GM21737 (cell line): Measurements from ENCODE around the gene RMND5B.
"Not testable (repeated sequence)": the region's sequence is repeated elsewhere in the genome, so short reads cannot be mapped to it uniquely, and the experiment has no call there.

Experiments used
- ATAC-seq: cut with Tn5 transposase; IDR thresholded peaks from one replicate; pipeline ENCODE4 v1.9.1; 2021; ENCODE audit warnings: mild to moderate bottlenecking, moderate library complexity; ENCODE audit not compliant: unreplicated experiment

RMND5B gene

DNA sequence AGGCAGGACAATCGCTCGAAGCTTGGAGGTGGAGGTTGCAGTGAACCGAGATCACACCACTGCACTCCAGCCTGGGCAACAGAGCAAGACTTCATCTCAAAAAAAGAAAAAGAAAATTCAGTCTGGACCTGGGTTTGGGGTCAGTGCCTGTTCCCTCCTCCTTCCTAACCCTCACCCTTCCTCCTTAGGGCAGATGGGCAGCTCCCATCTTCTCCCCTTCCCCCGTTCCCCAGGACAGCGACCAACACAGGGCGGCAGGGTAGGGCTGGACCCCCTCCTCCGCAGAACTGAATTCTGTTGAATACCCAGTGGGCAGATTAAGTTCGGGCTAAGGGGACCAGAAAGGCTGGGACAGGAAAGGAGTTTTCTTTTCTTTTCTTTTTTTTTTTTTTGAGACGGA lies 1.5 kb upstream of the RMND5B start:
- ATAC-seq = no peak

DNA sequence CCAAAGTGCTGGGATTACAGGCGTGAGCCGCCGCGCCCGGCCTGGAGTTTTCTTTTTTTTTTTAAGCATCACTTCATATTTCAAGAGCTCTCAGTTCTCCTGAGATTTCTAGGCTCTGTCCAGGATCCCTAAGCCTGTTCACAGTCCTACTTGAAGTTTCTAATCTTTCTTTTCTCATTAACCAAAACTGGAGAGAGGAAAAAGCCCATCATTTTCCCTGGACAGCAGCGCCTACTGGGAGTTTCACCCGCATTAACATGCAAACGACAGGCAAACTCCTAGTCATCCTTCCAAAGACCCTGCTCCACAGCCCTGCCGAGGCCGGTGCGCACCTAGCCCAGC lies 609 bp upstream of the RMND5B start:
- ATAC-seq = not testable (repeated sequence)

DNA sequence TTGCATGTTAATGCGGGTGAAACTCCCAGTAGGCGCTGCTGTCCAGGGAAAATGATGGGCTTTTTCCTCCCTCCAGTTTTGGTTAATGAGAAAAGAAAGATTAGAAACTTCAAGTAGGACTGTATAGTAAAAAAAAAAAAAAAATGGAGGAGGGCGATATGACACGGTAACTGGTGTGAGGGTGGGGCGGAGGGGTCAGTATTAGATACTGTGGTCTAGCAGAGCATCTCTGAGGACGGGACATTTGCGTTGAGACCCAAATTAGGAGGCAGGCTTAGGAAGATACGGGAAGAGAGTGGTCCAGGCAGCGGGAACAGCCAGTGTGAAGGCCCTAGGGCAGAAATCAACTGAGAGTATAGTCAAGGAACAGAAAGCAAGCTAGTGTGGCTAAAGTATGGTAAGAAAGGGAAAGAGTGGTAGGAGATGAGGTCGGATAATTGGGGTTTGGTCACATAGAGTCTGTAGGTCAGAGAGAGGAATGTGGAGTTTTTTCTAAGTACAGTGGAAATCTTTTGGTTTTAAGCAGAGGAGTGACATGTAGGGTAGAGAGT lies 707 bp downstream of the RMND5B start:
- ATAC-seq = no peak

DNA sequence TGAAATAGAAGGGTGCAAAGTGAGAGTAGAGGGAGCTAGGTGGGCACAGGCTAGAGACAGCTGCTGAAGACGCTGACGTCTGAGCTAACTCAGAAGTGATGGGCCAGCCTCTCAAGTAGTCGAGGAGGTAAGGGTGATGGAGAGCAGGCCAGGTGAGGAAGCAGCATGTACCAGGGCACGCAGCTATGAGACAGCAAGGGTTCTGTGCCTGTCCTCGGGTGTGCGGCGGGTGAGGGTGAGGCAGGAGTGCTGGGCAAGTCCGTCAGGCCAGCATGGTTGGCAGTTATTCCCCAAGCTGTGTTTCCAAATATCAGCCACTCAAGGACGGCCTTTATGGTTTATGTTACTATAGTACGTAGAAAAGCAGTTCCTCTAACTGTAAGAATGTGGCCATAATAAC lies 6.2 kb downstream of the RMND5B start:
- no peak for ATAC-seq

GRCh38 chr5:178137991-178138390 lies 7.2 kb downstream of the RMND5B start:
- no peak for ATAC-seq

- ATAC-seq = no peak
Measured at GRCh38 chr5:178141550-178141949, 10.7 kb downstream of the RMND5B start.

GRCh38 chr5:178142642-178143041 lies 11.8 kb downstream of the RMND5B start:
- no peak for ATAC-seq

DNA sequence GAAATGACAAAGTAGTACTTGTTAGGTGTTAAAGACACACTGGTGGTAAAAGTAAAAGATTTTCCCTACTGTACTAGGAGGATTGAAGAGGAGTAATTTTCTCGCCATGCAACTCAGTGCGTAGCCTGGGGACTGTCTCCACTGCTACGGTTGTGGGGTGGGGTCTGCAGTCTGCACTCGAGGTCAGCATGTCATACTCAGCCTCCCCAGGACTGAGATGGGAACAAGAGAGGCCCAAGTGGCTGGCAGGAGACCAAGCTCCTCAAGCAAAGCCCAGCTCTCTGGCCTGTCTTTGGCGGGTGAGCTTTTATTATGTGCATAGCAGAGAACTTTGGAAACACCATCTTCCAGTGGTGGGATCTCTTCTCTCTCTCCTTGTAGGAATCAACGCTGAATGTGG lies 12.4 kb downstream of the RMND5B start:
- no peak for ATAC-seq

GRCh38 chr5:178143901-178144300 lies 13.1 kb downstream of the RMND5B start:
- ATAC-seq = no peak

DNA sequence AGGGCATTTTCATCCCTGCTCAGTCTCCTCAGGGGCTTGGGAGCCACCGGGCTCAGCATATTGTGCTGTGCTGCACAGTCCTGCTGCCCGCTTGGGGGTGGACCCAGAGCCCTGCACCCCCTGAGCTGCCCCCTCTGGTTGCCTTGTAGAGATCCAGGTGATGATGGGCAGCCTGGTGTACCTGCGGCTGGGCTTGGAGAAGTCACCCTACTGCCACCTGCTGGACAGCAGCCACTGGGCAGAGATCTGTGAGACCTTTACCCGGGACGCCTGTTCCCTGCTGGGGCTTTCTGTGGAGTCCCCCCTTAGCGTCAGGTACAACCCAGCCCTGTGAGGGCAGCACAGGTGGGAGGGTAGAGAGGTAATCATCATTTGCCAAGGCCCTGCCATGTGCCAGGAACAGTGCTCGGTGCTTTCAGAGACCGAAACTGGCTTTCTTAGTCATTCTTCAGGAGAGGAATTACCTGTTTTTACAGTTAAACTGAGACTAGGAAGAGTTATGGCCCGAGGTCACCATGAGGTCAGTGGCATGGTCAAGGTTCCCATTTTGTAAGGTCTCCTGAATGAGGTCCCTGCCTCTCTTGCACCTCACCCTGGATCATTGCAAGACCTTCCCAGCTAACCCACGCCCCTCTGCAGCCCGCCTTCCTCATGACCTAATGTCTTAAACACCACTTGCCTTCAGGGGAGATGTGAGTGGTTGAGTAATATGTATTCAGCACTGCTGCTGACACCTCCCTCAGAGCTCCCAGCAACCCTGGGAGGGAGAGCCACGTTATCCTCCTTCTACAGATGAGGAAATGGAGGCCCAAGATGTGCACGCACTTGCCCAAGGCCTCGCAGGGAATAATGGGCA lies 15.4 kb downstream of the RMND5B start:
- ATAC-seq = no peak

DNA sequence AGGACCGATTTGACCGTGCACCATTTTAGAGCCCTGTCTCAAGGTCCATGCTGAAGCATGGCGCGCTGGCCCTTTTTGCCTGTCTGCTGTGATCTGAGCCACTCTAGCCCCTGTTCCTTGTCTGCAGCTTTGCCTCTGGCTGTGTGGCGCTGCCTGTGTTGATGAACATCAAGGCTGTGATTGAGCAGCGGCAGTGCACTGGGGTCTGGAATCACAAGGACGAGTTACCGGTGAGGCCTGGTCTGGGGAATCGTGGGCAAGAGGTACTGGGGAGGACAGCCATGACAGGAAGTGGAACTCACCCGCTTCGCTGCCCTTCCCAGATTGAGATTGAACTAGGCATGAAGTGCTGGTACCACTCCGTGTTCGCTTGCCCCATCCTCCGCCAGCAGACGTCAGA lies 16.6 kb downstream of the RMND5B start:
- ATAC-seq = no peak

DNA sequence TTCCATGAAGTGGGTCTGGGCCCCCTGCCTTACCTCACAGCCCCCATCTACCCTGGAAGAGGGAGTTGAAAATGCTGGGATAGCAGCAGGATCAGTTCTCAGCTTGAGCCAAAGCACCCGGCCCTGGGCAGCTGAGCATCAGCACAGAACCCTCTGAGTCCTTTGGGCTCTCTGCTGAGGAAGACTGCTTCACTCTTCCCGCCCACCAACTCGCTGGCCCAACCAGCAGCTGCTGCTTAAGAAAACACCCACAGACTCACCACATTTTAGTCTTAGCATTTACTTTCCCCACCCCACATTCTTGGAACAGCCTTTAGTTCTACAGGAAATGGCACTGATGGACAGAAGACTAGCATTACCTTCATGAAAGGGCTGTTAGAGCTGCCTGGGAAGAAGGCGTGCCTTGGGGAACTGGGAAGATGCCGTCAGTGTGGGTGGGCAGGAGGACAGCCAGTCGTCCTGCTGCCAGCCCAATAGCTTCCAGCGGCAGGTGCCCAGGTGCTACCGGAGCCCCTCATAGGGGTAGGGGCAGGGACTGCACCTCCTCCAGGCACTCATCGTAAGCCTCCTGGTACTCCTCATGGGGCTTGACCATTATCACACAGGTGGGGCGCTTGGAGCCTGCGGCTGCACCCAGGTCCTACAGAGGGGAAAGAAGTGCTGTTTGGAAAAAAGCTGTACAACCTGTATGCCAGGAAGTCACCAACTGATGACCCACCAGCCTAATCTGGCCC lies 18.6 kb downstream of the RMND5B start:
- no peak for ATAC-seq

DNA sequence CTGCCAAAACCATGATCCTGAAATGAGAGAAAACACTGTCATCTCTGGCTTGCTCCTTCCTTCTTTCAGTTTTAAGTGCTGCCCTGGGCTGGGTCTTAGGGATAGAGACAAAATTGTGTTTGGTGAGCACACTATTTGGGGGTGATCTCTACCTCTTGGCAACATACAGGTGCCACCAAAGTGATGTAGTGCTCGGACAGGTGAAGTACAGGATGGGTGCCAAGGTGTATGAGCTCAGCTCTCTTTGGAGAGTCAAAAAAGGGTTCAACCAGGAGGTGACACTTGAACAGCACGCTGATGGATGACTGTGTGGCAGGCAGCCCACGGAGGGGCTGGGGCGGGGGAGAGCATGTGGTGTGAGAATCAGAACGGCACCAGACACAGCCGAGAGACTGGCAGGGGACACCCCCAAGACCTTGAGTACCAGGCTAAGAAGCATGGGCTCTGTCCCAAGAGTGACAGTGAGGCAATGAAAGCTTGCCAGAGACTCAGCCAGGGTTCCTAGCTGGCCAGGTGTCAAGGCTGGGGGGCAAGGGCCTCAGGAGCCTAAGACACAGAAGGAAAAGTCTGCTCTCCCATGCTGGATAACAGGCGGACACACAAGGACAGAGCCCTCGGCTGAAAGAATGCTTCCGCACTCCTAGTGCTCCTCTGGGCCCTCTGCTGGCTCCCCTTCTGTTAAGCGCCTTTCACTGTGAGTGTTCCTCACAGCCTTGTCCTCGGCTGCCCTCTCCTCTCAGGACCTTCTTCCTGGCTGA lies 20.3 kb downstream of the RMND5B start:
- no peak for ATAC-seq

- no peak for ATAC-seq
Measured at GRCh38 chr5:178152491-178153444, 22.0 kb downstream of the RMND5B start.

DNA sequence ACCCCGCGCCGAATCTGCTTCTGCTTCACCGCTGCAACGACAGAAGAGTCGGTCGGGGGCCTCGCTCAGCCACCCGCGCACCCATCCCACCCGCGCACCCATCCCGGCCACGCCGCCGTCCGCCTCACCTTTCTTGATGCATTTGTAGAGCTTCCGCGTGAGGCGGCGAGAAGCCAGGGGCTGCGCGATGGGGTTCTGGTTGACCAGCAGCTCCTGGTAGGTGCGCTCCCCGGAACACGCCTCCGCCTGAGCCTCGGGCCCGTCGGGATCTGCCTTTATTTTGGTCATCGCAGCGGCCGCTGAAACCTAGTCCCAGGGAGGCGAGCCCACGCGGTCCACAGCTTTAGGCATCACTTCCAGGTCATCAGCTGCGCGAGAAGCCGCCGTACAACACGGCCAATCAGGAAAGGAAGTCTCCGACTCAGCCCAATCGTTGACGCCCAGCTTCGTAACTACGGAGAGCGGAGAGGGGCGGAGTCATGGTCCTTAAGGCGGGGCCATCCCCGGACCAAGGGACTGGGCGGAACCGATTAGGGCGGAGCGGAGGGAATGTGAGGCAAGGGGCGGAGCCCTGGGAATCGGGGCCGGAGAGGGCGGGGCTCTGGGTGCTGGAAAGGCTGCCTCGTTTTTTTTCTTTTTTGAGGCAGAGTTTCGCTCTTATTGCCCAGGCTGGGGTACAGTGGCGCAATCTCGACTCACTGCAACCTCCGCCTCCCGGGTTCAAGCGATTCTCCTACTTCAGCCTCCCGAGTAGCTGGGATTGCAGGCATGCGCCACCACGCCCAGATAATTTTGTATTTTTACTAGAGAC lies 22.9 kb downstream of the RMND5B start, which contains the start of gene NHP2:
Gene NHP2, minus strand, starts transcription at position 356 of the 811 bp plus-strand sequence. Its CDS starts 68 bp downstream, at position 288.
- peak; percentile 95 for ATAC-seq

DNA sequence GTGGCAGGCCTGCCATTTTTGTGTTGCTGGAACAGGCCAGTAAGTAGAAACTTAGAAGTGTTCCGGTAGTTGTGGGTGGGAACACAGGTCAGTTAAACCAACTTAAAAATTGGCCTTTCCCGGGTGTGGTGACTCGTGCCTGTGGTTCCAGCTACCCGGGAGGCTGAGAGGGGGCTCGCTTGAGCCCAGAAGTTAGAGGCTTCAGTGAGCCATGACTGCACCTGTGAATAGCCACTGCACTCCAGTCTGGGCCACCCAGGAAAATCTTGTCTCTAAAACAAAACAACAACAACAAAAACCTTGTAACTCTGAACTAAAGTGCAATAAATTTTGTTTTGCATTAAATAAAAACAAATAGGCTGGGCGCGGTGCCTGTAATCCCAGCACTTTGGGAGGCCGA lies 24.3 kb downstream of the RMND5B start:
- no peak for ATAC-seq

DNA sequence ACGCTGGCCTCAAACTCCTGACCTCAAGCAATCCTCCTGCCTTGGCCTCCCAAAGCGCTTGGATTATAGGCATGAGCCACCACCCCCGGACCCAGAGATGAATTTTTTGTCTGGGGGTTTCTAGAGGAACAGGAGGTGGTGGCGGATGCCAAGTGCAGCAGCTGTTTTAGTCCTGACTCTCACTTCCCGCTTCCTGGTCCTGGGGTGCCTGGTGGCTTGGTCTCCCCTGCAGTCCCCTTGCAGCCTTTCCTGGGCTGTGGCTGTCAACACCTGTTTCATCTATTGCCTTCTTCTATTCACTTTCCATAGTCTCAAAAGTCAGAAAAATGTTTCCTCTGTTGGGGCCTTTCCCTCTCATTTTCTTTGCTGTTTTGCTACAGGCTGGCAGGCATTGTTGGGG lies 29.4 kb downstream of the RMND5B start:
- no peak for ATAC-seq

DNA sequence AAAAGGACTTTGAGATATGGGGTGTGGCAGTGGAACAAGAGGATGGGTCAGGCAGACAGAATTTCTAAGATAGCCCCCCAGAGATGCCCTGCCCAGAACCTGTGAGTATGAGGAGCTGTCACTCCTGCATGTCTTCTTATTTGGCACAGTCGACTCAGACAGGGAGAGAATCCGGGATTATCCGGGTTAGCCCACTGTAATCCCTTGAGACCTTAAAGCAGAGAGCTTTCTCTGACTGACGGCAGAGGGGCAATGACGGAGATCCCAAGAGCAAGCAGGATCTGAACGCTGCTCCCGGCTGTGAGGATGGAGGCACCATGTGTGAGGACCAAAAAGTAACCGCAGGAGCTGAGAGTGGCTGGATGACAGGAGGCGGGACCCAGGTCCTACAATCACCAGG lies 31.7 kb downstream of the RMND5B start:
- no peak for ATAC-seq
